K562 (cell line): ENCODE data around the gene DESI2. TPM values are rescaled to one million over a fixed set of nuclear protein-coding genes. Genes with fewer than 3 reads are reported as not detected.

ENCODE experiments used
- C11orf30 ChIP-seq: fragments of 450-650 bp; IDR thresholded peaks from 2 replicates; pipeline ENCODE4 v1.6.1; 2016; ENCODE audit warnings: low read depth, mild to moderate bottlenecking
- HOXB6 ChIP-seq: fragments of 250-450 bp; sonication (Bioruptor Pico); IDR thresholded peaks from 2 replicates; pipeline ENCODE4 v1.5.1; 2022; ENCODE audit warnings: mild to moderate bottlenecking, borderline replicate concordance
- IFI16 ChIP-seq: fragments of 250-450 bp; sonication (Bioruptor Pico); IDR thresholded peaks from 2 replicates; pipeline ENCODE4 v2.1.2; 2022; ENCODE audit warnings: mild to moderate bottlenecking, inconsistent platforms
- MGA ChIP-seq: fragments of 450-650 bp; IDR thresholded peaks from 2 replicates; pipeline ENCODE4 v1.6.1; 2016; ENCODE audit warnings: mild to moderate bottlenecking, moderate library complexity
- NR2C1 ChIP-seq, 2 experiments: fragments of 450-650 bp; IDR thresholded peaks; 2 replicates each; pipeline ENCODE4 v1.6.1; 2017; ENCODE audit warnings: mild to moderate bottlenecking in 2 of 2, antibody characterized with exemption in 1 of 2, inconsistent platforms in 1 of 2, missing compliant biosample characterization in 1 of 2, missing genetic modification characterization in 1 of 2
- PKNOX1 ChIP-seq: fragments of 450-650 bp; IDR thresholded peaks from 2 replicates; pipeline ENCODE4 v1.6.1; 2016
- SP2 ChIP-seq: IDR thresholded peaks from 2 replicates; pipeline ENCODE4 v1.6.1; 2011; ENCODE audit warnings: mild to moderate bottlenecking, low read depth, low read length, moderate library complexity; ENCODE audit not compliant: poor library complexity, severe bottlenecking; ENCODE audit errors: extremely low read depth
- THRA ChIP-seq: fragments of 450-650 bp; IDR thresholded peaks from 2 replicates; pipeline ENCODE4 v1.6.1; 2017; ENCODE audit warnings: mild to moderate bottlenecking, moderate library complexity
- TOE1 ChIP-seq, 2 experiments: fragments of 450-650 bp in 1 of 2; sonication (generic) in 1 of 2; formaldehyde crosslinking in 1 of 2; IDR thresholded peaks; 2 replicates each; pipeline versions ENCODE4 v1.7.1 to v1.8.0; 2016 to 2022; ENCODE audit warnings: borderline replicate concordance in 2 of 2, mild to moderate bottlenecking in 2 of 2, antibody characterized with exemption in 1 of 2, inconsistent platforms in 1 of 2, low read depth in 1 of 2, missing genetic modification reagents in 1 of 2, moderate library complexity in 1 of 2
- ZNF197 ChIP-seq: fragments of 200-800 bp; sonication (Bioruptor generic); IDR thresholded peaks from 2 replicates; pipeline ENCODE4 v1.6.1; 2016; ENCODE audit warnings: low read depth, missing genetic modification characterization, missing compliant biosample characterization
- ZNF436 ChIP-seq: fragments of 250-450, 450-650 bp; sonication (Bioruptor Pico); formaldehyde crosslinking; IDR thresholded peaks from 2 replicates; pipeline ENCODE4 v1.7.0; 2020; ENCODE audit warnings: mild to moderate bottlenecking
- ZNF75A ChIP-seq: fragments of 450-650 bp; formaldehyde crosslinking; IDR thresholded peaks from 2 replicates; pipeline ENCODE4 v1.4.0; 2020; ENCODE audit warnings: mild to moderate bottlenecking
- polyA plus RNA-seq, 8 experiments: library from polyadenylated mRNA; depleted of rRNA in 4 of 8; stranded (reverse) in 5 of 8; unstranded in 3 of 8; fragments of >200 nt; fragmentation: Nextera tagmentation in 2 of 8; fragmentation: Illumina TruSeq in 1 of 8; extraction: Ambion mirVana in 2 of 8; extraction: Trizol in 1 of 8; gene quantifications; 2 replicates each; pipeline versions ENCODE4 v1.2.1 to v1.2.3, GENCODE V29; 2011 to 2014; ENCODE audit warnings: inconsistent platforms in 1 of 8, missing spikeins in 1 of 8
- total RNA-seq, 7 experiments: library from RNA; depleted of rRNA in 6 of 7; stranded (reverse); fragments of >200 nt in 6 of 7; fragmentation: Illumina TruSeq in 2 of 7; extraction: Trizol in 2 of 7; gene quantifications; 2 replicates each; pipeline versions ENCODE4 v1.2.1 to v1.2.3, GENCODE V29; 2011 to 2021; ENCODE audit warnings: low replicate concordance in 1 of 7

DESI2 gene
- total and polyA plus RNA-seq, 9 of the 15 experiments (the other 6 are each of a cell fraction or from before 2014, with no cell fraction given): 17.4 to 59.4 (median 38.4) TPM

- TF ChIP-seq MGA (no peak), SP2 (no peak), HOXB6 (CRISPR knock-in tag) (no peak), PKNOX1 (no peak), C11orf30 (no peak), THRA (no peak), IFI16 (CRISPR knock-in tag) (no peak), TOE1 (IDR thresholded peaks at IDR 0.05; ENCODE audit: borderline replicate concordance) (no peak), TOE1 (CRISPR knock-in tag; IDR thresholded peaks at IDR 0.05; ENCODE audit: borderline replicate concordance, low read depth) (no peak), ZNF197 (CRISPR knock-in tag) (no peak; the same call in 1 of the 2 replicates), ZNF436 (CRISPR knock-in tag) (no peak), NR2C1 (IDR thresholded peaks at IDR 0.05) (peak; percentile 30; the same call in 1 of the 2 replicates), NR2C1 (tag; IDR thresholded peaks at IDR 0.05) (peak; percentile 91), ZNF75A (no peak)
Measured at GRCh38 chr1:244652623-244653438, at the start of gene DESI2 (continued).
